ENCODE data around the gene UBE3C. TPM values are rescaled to one million over a fixed set of nuclear protein-coding genes. Genes with fewer than 3 reads are reported as not detected.

UBE3C gene
- total RNA-seq, 3 donors from 2014 or later (not counting 1 experiment from before 2014, with no cell fraction given) = 44.6 to 56.7 (median 55.5) TPM

GRCh38 chr7:157297185-157297584, 158.5 kb downstream of the UBE3C start:
- Histone ChIP-seq H3K4me3 (ENCODE audit: low read length) (no peak overlapping the region), H3K9me3 (ENCODE audit: control insufficient read depth, insufficient read depth, low read length) (no peaks in the 10 kb centered on the region), H3K27me3 (ENCODE audit: control insufficient read depth, insufficient read depth, low read length) (no peaks in the 10 kb centered on the region), H3K4me1 (ENCODE audit: control insufficient read depth, insufficient read depth, low read length) (peaks cover 37% of the 10 kb centered on the region), H3K27ac (ENCODE audit: low read length) (no peak overlapping the region), H3K36me3 (ENCODE audit: control insufficient read depth, insufficient read depth, low read length) (no peaks in the 10 kb centered on the region)
- ATAC-seq = no peak
- Mint-ChIP-seq H3K27me3 (ENCODE audit: low read depth in 2 of 2) (no peaks in the 10 kb centered on the region), H3K4me1 (peaks cover 40 to 42% of the 10 kb centered on the region in 2 donors), H3K36me3 (no peaks in the 10 kb centered on the region), H3K27ac (no peak overlapping the region), H3K9me3 (no peaks in the 10 kb centered on the region), H3K4me3 (no peak overlapping the region)
- no peak for TF ChIP-seq CTCF (IDR thresholded peaks at IDR 0.05)
- intact Hi-C loops (cut with micrococcal nuclease) = no loop called here
- no peak for DNase-seq
- 89% methylated on average over 13 of the region's 13 CpGs for WGBS (ENCODE audit: insufficient coverage)

GRCh38 chr7:157299317-157299612, 160.5 kb downstream of the UBE3C start:
- Histone ChIP-seq H3K4me1 (ENCODE audit: control insufficient read depth, insufficient read depth, low read length) (peaks cover 51% of the 10 kb centered on the region), H3K27me3 (ENCODE audit: control insufficient read depth, insufficient read depth, low read length) (no peaks in the 10 kb centered on the region), H3K4me3 (ENCODE audit: low read length) (no peak overlapping the region), H3K27ac (ENCODE audit: low read length) (peak overlapping the region; percentile 9), H3K36me3 (ENCODE audit: control insufficient read depth, insufficient read depth, low read length) (no peaks in the 10 kb centered on the region), H3K9me3 (ENCODE audit: control insufficient read depth, insufficient read depth, low read length) (no peaks in the 10 kb centered on the region)
- H3K27me3 Mint-ChIP-seq (ENCODE audit: low read depth in 2 of 2) = no peaks in the 10 kb centered on the region
- no peaks in the 10 kb centered on the region for H3K36me3 Mint-ChIP-seq
- no peaks in the 10 kb centered on the region for H3K9me3 Mint-ChIP-seq
- H3K4me3 Mint-ChIP-seq = peak overlapping the region; percentile 2
- WGBS (ENCODE audit: insufficient coverage) = 83% methylated on average over 3 of the region's 3 CpGs
- no peak for DNase-seq
- peaks cover 52 to 59% of the 10 kb centered on the region in 2 donors for H3K4me1 Mint-ChIP-seq
- no peak for ATAC-seq
- peak overlapping the region; percentile 90 to 95 for H3K27ac Mint-ChIP-seq
- intact Hi-C loops (cut with micrococcal nuclease) = no loop called here
- TF ChIP-seq CTCF (IDR thresholded peaks at IDR 0.05) = no peak

GRCh38 chr7:157299613-157300368, 161.1 kb downstream of the UBE3C start:
- intact Hi-C loops (cut with micrococcal nuclease) = no loop called here
- Mint-ChIP-seq H3K36me3 (no peaks in the 10 kb centered on the region), H3K27ac (peak overlapping the region; percentile 90 to 95), H3K4me3 (no peak overlapping the region), H3K27me3 (ENCODE audit: low read depth in 2 of 2) (no peaks in the 10 kb centered on the region), H3K9me3 (no peaks in the 10 kb centered on the region), H3K4me1 (peaks cover 52 to 59% of the 10 kb centered on the region in 2 donors)
- ATAC-seq = peak; percentile 27 to 48 (median 45)
- Histone ChIP-seq H3K36me3 (ENCODE audit: control insufficient read depth, insufficient read depth, low read length) (no peaks in the 10 kb centered on the region), H3K27me3 (ENCODE audit: control insufficient read depth, insufficient read depth, low read length) (no peaks in the 10 kb centered on the region), H3K4me3 (ENCODE audit: low read length) (no peak overlapping the region), H3K27ac (ENCODE audit: low read length) (peak overlapping the region; percentile 9), H3K9me3 (ENCODE audit: control insufficient read depth, insufficient read depth, low read length) (no peaks in the 10 kb centered on the region), H3K4me1 (ENCODE audit: control insufficient read depth, insufficient read depth, low read length) (peaks cover 51% of the 10 kb centered on the region)
- WGBS (ENCODE audit: insufficient coverage) = 79% methylated on average over 36 of the region's 37 CpGs
- DNase-seq = peak in 1 of 2 donors; percentile 68
- TF ChIP-seq CTCF (IDR thresholded peaks at IDR 0.05) = no peak

DNA sequence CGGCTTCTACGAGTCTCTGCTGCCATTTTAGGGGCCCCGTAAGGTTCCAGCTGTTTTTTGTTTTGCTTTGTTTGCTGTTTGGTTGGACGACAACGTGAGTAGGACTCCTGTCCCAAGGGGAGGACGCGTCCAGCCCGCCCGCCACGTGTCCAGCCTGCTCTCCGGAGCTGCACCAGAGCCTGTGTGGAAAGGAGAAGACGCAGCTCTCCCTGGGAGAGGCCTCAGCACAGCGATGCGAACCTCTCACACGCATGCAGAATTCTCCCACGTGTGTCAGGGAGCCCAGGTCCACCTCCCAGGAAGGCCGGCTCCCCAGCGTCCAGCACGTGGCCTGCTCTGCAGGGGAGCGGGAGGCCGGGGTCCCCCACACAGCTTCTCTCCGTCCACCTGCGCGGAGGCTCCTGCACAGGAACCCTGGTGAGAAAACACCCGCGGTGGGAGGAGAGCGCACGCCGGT, 161.7 kb downstream of the UBE3C start:
- H3K4me3 Mint-ChIP-seq = peak overlapping the region; percentile 1
- intact Hi-C loops (cut with micrococcal nuclease) = no loop called here

More for the DNA sequence above, 161.7 kb downstream of the UBE3C start:
- 93% methylated on average over 29 of the region's 29 CpGs for WGBS (ENCODE audit: insufficient coverage)
- no peaks in the 10 kb centered on the region for H3K9me3 ChIP-seq (ENCODE audit: control insufficient read depth, insufficient read depth, low read length)
- H3K27ac ChIP-seq (ENCODE audit: low read length) = no peak overlapping the region
- H3K4me1 ChIP-seq (ENCODE audit: control insufficient read depth, insufficient read depth, low read length) = peaks cover 51% of the 10 kb centered on the region
- Mint-ChIP-seq H3K9me3 (no peaks in the 10 kb centered on the region), H3K36me3 (no peaks in the 10 kb centered on the region), H3K4me1 (peaks cover 52 to 62% of the 10 kb centered on the region in 2 donors), H3K27me3 (ENCODE audit: low read depth in 2 of 2) (no peaks in the 10 kb centered on the region), H3K27ac (peak overlapping the region; percentile 90 to 95)
- H3K4me3 ChIP-seq (ENCODE audit: low read length) = no peak overlapping the region
- DNase-seq (no peak), ATAC-seq (no peak)
- no peaks in the 10 kb centered on the region for H3K27me3 ChIP-seq (ENCODE audit: control insufficient read depth, insufficient read depth, low read length)
- no peak for TF ChIP-seq CTCF (IDR thresholded peaks at IDR 0.05)
- H3K36me3 ChIP-seq (ENCODE audit: control insufficient read depth, insufficient read depth, low read length) = no peaks in the 10 kb centered on the region

All from natural killer cell (primary cell).